HG03558 (cell line): ENCODE measurements around the gene PLEKHF1.
"Not testable (repeated sequence)": the region's sequence is repeated elsewhere in the genome, so short reads cannot be mapped to it uniquely, and the experiment has no call there.

ENCODE experiments used
- ATAC-seq: cut with Tn5 transposase; IDR thresholded peaks from one replicate; pipeline ENCODE4 v1.9.1; 2021; ENCODE audit warnings: moderate number of reproducible peaks; ENCODE audit not compliant: unreplicated experiment; ENCODE audit errors: extremely low read depth

PLEKHF1 gene

GRCh38 chr19:29695765-29696564, 30.7 kb downstream of the PLEKHF1 start:
- ATAC-seq = no peak

GRCh38 chr19:29696565-29696846, 31.2 kb downstream of the PLEKHF1 start:
- ATAC-seq = no peak

DNA sequence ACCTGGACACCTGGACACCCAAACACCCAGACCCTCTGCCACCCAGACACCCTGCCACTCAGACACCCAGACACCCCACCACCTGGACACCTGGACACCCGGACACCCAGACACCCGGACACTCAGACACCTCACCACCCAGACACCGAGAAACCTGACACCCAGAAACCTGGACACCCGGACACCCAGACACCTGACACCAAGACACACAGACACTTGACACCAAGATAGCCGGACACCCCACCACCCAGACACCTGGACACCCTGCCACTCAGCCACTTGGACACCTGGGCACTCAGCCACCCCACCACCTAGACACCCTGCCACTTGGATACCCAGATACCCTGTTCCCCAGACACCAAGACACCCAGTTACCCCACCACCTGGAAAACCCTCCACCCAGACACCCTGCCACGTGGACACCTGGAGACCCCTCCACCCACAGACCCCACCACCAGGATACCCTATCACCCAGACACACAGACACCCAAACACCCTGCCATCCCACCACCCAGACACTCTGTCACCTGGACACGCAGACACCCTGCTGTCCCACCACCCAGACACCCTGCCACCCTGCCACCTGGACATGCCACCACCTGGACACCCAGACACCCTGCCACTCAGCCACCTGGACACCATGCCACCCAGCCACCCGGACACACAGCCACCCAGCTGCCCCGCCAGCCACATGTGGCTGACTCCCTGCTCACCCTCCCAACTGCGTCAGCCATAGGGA, 32.4 kb downstream of the PLEKHF1 start:
- no peak for ATAC-seq

- ATAC-seq = no peak
These were observed 34.6 kb downstream of the PLEKHF1 start for GRCh38 chr19:29699861-29700260.

- ATAC-seq = no peak
These were observed 35.2 kb downstream of the PLEKHF1 start for GRCh38 chr19:29700498-29700897.

GRCh38 chr19:29702161-29702962, 37.1 kb downstream of the PLEKHF1 start:
- ATAC-seq = no peak

- ATAC-seq = no peak
These were observed 37.7 kb downstream of the PLEKHF1 start for GRCh38 chr19:29702963-29703320.

GRCh38 chr19:29704562-29705558, 39.6 kb downstream of the PLEKHF1 start:
- ATAC-seq = peak; percentile 61

GRCh38 chr19:29705706-29706105, 40.4 kb downstream of the PLEKHF1 start:
- no peak for ATAC-seq

GRCh38 chr19:29706635-29707034, 41.4 kb downstream of the PLEKHF1 start:
- no peak for ATAC-seq

GRCh38 chr19:29708554-29709439, 43.5 kb downstream of the PLEKHF1 start:
- ATAC-seq = no peak

- ATAC-seq = not testable (repeated sequence)
These were observed 44.2 kb downstream of the PLEKHF1 start for GRCh38 chr19:29709440-29709798.

DNA sequence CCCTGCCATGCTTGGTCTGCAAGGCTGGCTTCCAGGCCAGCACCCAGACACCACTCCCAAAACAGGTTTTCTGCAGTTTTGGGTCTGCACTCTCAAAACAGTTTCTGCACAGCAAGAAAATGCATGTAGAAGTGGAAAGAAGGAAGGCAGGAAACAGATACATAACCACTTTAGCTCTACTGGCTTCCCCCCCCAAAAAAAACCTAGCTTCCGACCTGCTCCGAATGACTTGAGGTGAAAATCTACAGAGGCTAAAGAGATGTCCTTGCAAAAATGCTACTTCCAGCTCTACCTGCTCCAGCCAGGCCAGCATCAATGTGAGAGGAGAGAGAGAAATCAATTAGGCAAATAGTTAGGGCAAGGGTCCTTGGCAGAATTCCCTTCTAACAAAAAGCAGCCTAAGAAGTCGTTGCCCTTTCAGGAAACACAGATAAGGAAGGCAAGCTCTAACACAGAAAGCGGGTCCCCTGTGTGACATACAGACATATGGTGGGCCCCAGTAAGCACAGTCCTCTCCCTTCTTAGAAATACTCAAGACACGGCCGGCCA, 46.4 kb downstream of the PLEKHF1 start:
- no peak for ATAC-seq

GRCh38 chr19:29712744-29713516, 47.7 kb downstream of the PLEKHF1 start:
- no peak for ATAC-seq

GRCh38 chr19:29714371-29714952, 49.2 kb downstream of the PLEKHF1 start:
- no peak for ATAC-seq

GRCh38 chr19:29714953-29715700, 49.9 kb downstream of the PLEKHF1 start, which contains the start of gene C19orf12:
C19orf12 (minus strand) TSS chr19:29715261; CDS start chr19:29708413, 6,848 bp downstream.
- no peak for ATAC-seq
